AG09319 (cell line): ENCODE results near the gene OR4D2.
A peak's percentile ranks its signal among the peaks of the same experiment; 100 is the strongest.
"Not testable (repeated sequence)": the region's sequence is repeated elsewhere in the genome, so short reads cannot be mapped to it uniquely, and the experiment has no call there.

Experiments used
- DNase-seq: peaks from one replicate; pipeline ENCODE4 v3.0.0-alpha.2; 2010; ENCODE audit warnings: low read depth; ENCODE audit errors: extremely low read depth
- CTCF ChIP-seq: IDR thresholded peaks from 2 replicates; pipeline ENCODE4 v1.5.1; 2011; ENCODE audit warnings: low read depth, mild to moderate bottlenecking, inconsistent platforms, low read length, moderate library complexity

Gene OR4D2

DNA sequence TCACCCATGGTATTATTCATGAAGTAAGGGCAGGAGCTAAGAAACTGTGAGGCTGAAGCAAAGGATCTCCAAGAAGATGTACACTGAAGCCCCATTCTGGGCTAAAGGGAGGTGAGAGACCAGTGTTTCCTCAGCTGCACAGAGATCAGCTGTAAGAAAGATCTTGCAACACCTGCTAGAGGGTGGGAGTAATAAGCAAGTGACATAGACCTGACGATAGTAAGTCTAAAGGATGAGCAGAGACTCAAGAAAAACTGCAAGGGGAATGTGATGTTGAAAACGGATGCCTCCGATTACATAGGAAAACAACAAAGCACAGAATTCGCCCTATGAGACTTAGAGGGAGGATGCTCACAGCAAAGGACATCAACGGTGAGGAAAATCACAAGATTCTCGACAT, at the start of gene OR4D2:
OR4D2 (plus strand) TSS at position 301 of the 400 bp plus-strand sequence. CDS start 2,674 bp downstream, outside the sequence.
- TF ChIP-seq CTCF = no peak
- DNase-seq = no peak

DNA sequence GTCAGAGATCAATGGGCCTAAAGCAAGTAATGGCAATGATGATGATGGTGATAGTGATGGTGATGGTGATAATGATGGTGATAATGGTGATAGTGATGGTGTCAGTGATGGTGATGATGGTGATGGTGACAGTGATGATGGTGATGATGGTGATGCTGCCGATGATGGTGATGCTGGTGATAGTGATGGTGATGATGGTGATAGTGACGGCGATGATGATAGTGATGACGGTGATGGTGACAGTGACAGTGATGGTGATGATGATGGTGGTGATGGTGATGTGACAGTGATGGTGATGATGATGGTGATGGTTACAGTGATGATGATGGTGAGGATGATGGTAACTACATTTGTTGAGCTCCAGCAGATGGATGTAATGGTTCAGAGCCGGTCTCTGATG, 49.4 kb upstream of the OR4D2 start:
- no peak for TF ChIP-seq CTCF
- DNase-seq = no peak

- no peak for TF ChIP-seq CTCF
- DNase-seq = no peak
Observed at GRCh38 chr17:58119491-58119890, 47.3 kb upstream of the OR4D2 start.

DNA sequence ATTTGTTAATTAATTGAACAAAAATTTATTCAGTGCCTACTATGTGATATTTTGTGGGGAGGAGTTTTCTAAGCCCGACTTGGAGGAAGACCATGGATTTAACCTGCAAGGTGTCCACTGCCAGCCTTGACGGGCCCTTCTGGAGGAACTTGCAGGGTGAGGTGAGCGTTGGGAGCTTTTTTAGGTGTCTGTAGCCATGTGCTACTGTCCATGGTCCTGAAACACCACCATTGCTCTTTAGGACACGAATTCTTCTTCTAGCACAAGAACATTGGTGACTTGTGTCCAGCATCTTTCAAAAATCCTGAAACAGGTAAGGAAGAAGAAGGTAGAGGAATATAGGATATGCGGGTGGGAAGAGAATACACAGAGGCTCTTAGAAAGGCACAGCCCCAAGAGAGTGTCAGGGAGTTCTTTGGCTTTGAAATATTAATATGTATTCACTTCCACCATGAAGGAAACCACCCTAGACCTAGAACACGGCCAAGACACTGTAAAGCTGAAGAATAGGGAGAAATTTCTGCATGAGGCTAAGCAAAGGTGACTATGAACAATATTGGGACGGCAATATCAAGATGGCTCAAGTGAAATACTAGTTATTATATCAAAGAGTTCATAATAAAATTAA, 46.5 kb upstream of the OR4D2 start:
- peak; percentile 4 for DNase-seq
- TF ChIP-seq CTCF = no peak

GRCh38 chr17:58121925-58122324, 44.9 kb upstream of the OR4D2 start:
- DNase-seq = no peak
- no peak; the same call in 1 of the 2 replicates for TF ChIP-seq CTCF

GRCh38 chr17:58127846-58128245, 38.9 kb upstream of the OR4D2 start:
- TF ChIP-seq CTCF = no peak

DNA sequence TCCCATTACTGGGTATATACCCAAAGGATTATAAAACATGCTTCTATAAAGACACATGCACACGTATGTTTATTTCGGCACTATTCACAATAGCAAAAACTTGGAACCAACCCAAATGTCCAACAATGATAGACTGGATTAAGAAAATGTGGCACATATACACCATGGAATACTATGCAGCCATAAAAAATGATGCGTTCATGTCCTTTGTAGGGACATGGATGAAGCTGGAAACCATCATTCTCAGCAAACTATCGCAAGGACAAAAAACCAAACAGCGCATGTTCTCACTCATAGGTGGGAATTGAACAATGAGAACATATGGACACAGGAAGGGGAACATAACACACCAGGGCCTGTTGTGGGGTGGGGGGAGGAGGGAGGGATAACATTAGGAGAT, 34.1 kb upstream of the OR4D2 start:
- DNase-seq = not testable (repeated sequence)

More at GRCh38 chr17:58127846-58128245, 38.9 kb upstream of the OR4D2 start:
- no peak for DNase-seq

- TF ChIP-seq CTCF = no peak; the same call in 1 of the 2 replicates
- DNase-seq = no peak
Observed at GRCh38 chr17:58136669-58137279, 30.0 kb upstream of the OR4D2 start.
